Upper lobe of left lung (tissue), 4 donors: ENCODE data around the gene PPIP5K1.

Source experiments
- EP300 ChIP-seq, 4 donors: sonication (generic); formaldehyde crosslinking; IDR thresholded peaks; one replicate each; pipeline ENCODE4 v1.5.1; 2017; ENCODE audit warnings: antibody characterized with exemption in 4 of 4, control low read depth in 2 of 4
- POLR2A ChIP-seq, 4 donors: fragments of 450-650 bp; IDR thresholded peaks; one replicate each; pipeline ENCODE4 v1.5.1; 2016 to 2017; ENCODE audit warnings: antibody characterized with exemption in 4 of 4, mild to moderate bottlenecking in 2 of 4
- POLR2AphosphoS5 ChIP-seq, 2 donors: sonication (generic); formaldehyde crosslinking; IDR thresholded peaks; one replicate each; pipeline ENCODE4 v1.5.1; 2017; ENCODE audit warnings: antibody characterized with exemption in 2 of 2
- TF ChIP-seq, protein P1 (sequence below), 6 experiments: fragments of 450-650 bp in 4 of 6; fragments of 200-600 bp in 2 of 6; sonication (generic) in 2 of 6; IDR thresholded peaks; one replicate each; pipeline ENCODE4 v1.5.1; 2016 to 2019; ENCODE audit warnings: antibody characterized with exemption in 6 of 6

DNA sequence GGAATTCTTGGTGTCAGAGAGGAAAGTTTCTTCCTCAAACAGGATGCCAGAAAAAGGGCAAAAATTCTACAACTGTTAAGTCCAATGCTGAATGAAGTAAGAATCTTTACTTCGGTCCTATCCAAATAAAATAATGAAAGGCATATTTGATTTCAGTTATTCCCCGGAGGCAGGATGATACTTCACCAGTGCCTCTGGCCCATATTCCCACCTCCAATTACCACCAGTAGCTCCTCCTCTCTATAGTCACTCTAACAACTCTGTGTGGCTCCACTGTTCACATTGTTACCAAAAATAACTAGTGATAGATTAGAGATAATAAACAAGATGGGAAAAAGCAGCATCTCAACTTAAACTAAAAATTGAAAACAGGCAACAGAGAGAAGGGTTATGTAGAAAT, 51.9 kb downstream of the PPIP5K1 start:
- TF ChIP-seq, protein P1, sequence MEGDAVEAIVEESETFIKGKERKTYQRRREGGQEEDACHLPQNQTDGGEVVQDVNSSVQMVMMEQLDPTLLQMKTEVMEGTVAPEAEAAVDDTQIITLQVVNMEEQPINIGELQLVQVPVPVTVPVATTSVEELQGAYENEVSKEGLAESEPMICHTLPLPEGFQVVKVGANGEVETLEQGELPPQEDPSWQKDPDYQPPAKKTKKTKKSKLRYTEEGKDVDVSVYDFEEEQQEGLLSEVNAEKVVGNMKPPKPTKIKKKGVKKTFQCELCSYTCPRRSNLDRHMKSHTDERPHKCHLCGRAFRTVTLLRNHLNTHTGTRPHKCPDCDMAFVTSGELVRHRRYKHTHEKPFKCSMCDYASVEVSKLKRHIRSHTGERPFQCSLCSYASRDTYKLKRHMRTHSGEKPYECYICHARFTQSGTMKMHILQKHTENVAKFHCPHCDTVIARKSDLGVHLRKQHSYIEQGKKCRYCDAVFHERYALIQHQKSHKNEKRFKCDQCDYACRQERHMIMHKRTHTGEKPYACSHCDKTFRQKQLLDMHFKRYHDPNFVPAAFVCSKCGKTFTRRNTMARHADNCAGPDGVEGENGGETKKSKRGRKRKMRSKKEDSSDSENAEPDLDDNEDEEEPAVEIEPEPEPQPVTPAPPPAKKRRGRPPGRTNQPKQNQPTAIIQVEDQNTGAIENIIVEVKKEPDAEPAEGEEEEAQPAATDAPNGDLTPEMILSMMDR (IDR thresholded peaks at IDR 0.05): no peak
- TF ChIP-seq POLR2AphosphoS5 (IDR thresholded peaks at IDR 0.05) (no peak), POLR2A (IDR thresholded peaks at IDR 0.05) (no peak), EP300 (IDR thresholded peaks at IDR 0.05) (no peak)
